GM18508 (cell line): ENCODE results near the gene CPEB2.

Source experiments
- ATAC-seq: cut with Tn5 transposase; IDR thresholded peaks from one replicate; pipeline ENCODE4 v1.9.1; 2021; ENCODE audit warnings: moderate number of reproducible peaks; ENCODE audit not compliant: insufficient read depth, unreplicated experiment

CPEB2 gene

DNA sequence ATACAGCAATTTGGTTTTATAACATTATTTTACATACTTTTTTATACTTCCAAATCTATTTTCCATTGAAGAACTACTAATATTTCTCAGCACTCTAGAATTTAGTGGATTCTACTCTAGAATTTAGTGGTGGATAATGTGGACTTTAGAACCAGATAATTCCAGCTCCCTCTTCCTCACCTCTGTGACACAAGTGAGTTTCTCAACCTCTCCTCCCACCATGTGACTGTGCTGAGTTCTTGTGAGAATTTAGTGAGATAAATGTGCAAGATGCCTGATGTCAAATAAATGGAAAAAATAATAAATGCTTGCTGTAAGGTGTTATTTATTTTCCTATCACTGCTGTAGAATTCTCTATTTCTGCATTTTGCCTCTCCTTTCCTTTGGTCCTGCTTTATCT, 107.3 kb downstream of the CPEB2 start:
- no peak for ATAC-seq

DNA sequence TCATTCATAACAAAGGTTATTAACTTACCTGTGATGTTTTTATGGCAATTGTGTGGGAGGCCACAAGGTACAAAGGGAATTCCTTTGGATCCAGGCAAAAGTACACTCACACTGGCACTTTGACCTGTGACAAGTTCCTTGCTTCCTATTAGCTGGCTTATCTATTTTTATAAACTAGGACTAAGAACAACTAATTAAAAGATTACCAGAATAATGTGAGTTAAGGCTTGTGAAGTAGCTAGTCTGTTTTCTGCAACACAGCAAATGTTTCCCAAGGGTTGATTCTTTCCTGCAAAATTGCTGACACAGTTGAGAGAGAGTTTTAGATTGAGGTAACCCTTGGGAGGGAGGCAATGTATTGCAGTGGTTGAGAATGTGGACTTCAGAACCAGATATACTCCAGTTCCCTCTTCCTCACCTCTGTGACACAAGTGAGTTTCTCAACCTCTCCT, 107.9 kb downstream of the CPEB2 start:
- ATAC-seq = no peak

DNA sequence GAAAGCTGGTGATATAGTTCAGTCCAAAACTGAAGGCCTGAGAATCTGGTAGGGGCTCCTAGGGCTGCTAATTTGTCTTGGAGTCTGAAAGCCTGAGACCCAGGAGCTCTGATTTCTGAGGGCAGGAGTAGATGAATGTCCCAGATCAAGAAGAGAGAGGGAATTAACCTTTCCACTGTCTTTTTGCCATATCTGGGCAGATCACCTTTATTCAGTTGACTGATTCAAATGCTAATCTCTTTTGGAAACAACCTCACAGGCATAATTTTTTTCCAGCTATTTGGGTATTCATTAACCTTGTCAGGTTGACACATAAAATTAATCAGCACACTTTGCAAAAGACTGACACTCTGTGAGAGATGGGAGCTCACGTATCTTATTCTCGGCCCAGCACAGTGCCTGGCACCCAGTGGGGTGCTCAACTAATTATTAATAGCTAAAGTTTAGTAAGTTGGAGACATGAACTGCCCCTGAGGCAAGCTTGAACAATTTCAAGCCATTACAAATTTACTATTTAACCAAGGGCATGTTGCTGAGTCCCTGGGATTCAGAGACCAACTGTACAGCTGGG, 114.3 kb downstream of the CPEB2 start:
- ATAC-seq = no peak

GRCh38 chr4:15117270-15117946, 115.1 kb downstream of the CPEB2 start:
- no peak for ATAC-seq

DNA sequence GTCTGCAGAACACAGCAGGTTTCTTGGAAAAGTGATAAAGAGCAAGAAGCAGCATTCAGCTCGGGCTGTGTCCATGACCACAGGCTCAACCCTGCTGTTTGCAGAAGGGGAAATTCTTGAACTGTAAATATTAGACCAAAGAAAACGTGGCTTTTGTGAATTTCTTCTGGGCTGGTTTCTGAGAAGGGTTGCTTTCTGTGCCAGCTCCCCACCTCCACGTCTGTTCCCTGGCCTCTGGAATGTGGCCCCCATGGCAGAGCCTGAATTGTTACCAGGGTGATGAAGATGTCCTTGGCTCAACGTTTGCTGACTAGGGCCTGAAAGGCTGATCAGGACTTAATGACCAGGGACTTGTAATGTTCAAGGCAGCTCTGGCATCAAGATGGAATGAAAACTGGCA, 116.0 kb downstream of the CPEB2 start:
- ATAC-seq = no peak
